SK-N-SH treated with all-trans-retinoic acid at 6 μM for 48 hours (cell line): ENCODE data around the gene CHAF1A.

Experiments used
- BACH2 ChIP-seq: fragments of 250-450 bp; sonication (Bioruptor Pico); IDR thresholded peaks from 2 replicates; pipeline ENCODE4 v1.9.0; 2021; ENCODE audit warnings: mild to moderate bottlenecking, borderline replicate concordance
- CSDC2 ChIP-seq: fragments of 250-450 bp; sonication (Bioruptor Pico); IDR thresholded peaks from 2 replicates; pipeline ENCODE4 v1.5.0; 2020; ENCODE audit warnings: mild to moderate bottlenecking, moderate library complexity
- GLIS3 ChIP-seq: fragments of 250-450 bp; sonication (Bioruptor Pico); IDR thresholded peaks from 2 replicates; pipeline ENCODE4 v1.5.0; 2020; ENCODE audit warnings: mild to moderate bottlenecking, moderate library complexity
- OSR1 ChIP-seq: fragments of 250-450 bp; sonication (Bioruptor Pico); IDR thresholded peaks from 2 replicates; pipeline ENCODE4 v1.8.0; 2022; ENCODE audit warnings: moderate library complexity, mild to moderate bottlenecking, inconsistent platforms
- PATZ1 ChIP-seq: fragments of 250-450 bp; sonication (Bioruptor Pico); IDR thresholded peaks from 2 replicates; pipeline ENCODE4 v1.8.0; 2020; ENCODE audit warnings: mild to moderate bottlenecking, moderate library complexity, borderline replicate concordance
- RARB ChIP-seq: fragments of 250-450 bp; sonication (Bioruptor Pico); IDR thresholded peaks from 2 replicates; pipeline ENCODE4 v1.8.0; 2021; ENCODE audit warnings: mild to moderate bottlenecking, moderate library complexity
- SNAI2 ChIP-seq: fragments of 250-450 bp; sonication (Bioruptor Pico); IDR thresholded peaks from 2 replicates; pipeline ENCODE4 v1.5.0; 2020; ENCODE audit warnings: mild to moderate bottlenecking, moderate library complexity
- TCF4 ChIP-seq: fragments of 250-450 bp; sonication (Bioruptor Pico); IDR thresholded peaks from 2 replicates; pipeline ENCODE4 v1.8.0; 2021; ENCODE audit warnings: mild to moderate bottlenecking, moderate library complexity, borderline replicate concordance
- ZC3H10 ChIP-seq: fragments of 250-450 bp; sonication (Bioruptor Pico); IDR thresholded peaks from 2 replicates; pipeline ENCODE4 v1.5.1; 2021; ENCODE audit warnings: mild to moderate bottlenecking, moderate library complexity
- ZFP3 ChIP-seq: fragments of 250-450 bp; sonication (Bioruptor Pico); IDR thresholded peaks from 2 replicates; pipeline ENCODE4 v1.5.0; 2020; ENCODE audit warnings: mild to moderate bottlenecking, moderate library complexity
- ZFP30 ChIP-seq: fragments of 450-650 bp; formaldehyde crosslinking; IDR thresholded peaks from 2 replicates; pipeline ENCODE4 v1.5.0; 2022; ENCODE audit warnings: mild to moderate bottlenecking, moderate library complexity
- ZNF565 ChIP-seq: fragments of 450-650 bp; formaldehyde crosslinking; conservative IDR thresholded peaks from 2 replicates; pipeline ENCODE4 v1.5.0; 2020; ENCODE audit warnings: low read depth, mild to moderate bottlenecking, moderate library complexity
- ZNF8 ChIP-seq: fragments of 450-650 bp; formaldehyde crosslinking; IDR thresholded peaks from 2 replicates; pipeline ENCODE4 v1.5.0; 2020; ENCODE audit warnings: mild to moderate bottlenecking, moderate library complexity
- TF ChIP-seq, protein P1 (sequence below): fragments of 250-450 bp; sonication (Bioruptor Pico); IDR thresholded peaks from 2 replicates; pipeline ENCODE4 v1.5.0; 2020; ENCODE audit warnings: mild to moderate bottlenecking, moderate library complexity

- no peak for TF ChIP-seq TCF4
- no peak for TF ChIP-seq ZNF565 (CRISPR knock-in tag)
- TF ChIP-seq GLIS3 (CRISPR knock-in tag) = no peak
- TF ChIP-seq SNAI2 (CRISPR knock-in tag) = no peak
- no peak for TF ChIP-seq OSR1 (CRISPR knock-in tag)
- TF ChIP-seq RARB = no peak
- TF ChIP-seq PATZ1 = no peak
- no peak for TF ChIP-seq ZC3H10 (CRISPR knock-in tag)
- no peak for TF ChIP-seq BACH2 (CRISPR knock-in tag)
- TF ChIP-seq ZNF8 (CRISPR knock-in tag) = no peak
- no peak for TF ChIP-seq ZFP30
- TF ChIP-seq ZFP3 (CRISPR knock-in tag) = no peak
- TF ChIP-seq, protein P1, sequence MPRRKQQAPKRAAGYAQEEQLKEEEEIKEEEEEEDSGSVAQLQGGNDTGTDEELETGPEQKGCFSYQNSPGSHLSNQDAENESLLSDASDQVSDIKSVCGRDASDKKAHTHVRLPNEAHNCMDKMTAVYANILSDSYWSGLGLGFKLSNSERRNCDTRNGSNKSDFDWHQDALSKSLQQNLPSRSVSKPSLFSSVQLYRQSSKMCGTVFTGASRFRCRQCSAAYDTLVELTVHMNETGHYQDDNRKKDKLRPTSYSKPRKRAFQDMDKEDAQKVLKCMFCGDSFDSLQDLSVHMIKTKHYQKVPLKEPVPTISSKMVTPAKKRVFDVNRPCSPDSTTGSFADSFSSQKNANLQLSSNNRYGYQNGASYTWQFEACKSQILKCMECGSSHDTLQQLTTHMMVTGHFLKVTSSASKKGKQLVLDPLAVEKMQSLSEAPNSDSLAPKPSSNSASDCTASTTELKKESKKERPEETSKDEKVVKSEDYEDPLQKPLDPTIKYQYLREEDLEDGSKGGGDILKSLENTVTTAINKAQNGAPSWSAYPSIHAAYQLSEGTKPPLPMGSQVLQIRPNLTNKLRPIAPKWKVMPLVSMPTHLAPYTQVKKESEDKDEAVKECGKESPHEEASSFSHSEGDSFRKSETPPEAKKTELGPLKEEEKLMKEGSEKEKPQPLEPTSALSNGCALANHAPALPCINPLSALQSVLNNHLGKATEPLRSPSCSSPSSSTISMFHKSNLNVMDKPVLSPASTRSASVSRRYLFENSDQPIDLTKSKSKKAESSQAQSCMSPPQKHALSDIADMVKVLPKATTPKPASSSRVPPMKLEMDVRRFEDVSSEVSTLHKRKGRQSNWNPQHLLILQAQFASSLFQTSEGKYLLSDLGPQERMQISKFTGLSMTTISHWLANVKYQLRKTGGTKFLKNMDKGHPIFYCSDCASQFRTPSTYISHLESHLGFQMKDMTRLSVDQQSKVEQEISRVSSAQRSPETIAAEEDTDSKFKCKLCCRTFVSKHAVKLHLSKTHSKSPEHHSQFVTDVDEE = no peak
- TF ChIP-seq CSDC2 (CRISPR knock-in tag) = no peak
These were observed 28.3 kb downstream of the CHAF1A start for GRCh38 chr19:4430760-4431159.
